ENCODE data around the gene MICAL3. TPM values are rescaled to one million over a fixed set of nuclear protein-coding genes. Genes with fewer than 3 reads are reported as not detected.

The MICAL3 gene
- total RNA-seq, 6 experiments from 2014 or later, result 38.6 to 44.1 (median 39.7) TPM

GRCh38 chr22:17827466-17827865 is 196.9 kb downstream of the MICAL3 start:
- no peak for TF ChIP-seq CTCF (IDR thresholded peaks at IDR 0.05)
- Mint-ChIP-seq H3K4me3 (no peak overlapping the region), H3K36me3 (ENCODE audit: low read depth) (no peaks in the 10 kb centered on the region), H3K27ac (no peak overlapping the region), H3K9me3 (no peaks in the 10 kb centered on the region), H3K4me1 (ENCODE audit: low read depth) (peaks cover 8% of the 10 kb centered on the region; the same call in 1 of the 2 replicates), H3K27me3 (ENCODE audit: insufficient read depth) (peaks cover 1% of the 10 kb centered on the region)
- no peak for DNase-seq

GRCh38 chr22:17825876-17826550 is 198.3 kb downstream of the MICAL3 start:
- no peaks in the 10 kb centered on the region for H3K9me3 Mint-ChIP-seq
- peaks cover 1% of the 10 kb centered on the region for H3K27me3 Mint-ChIP-seq (ENCODE audit: insufficient read depth)
- no peak for DNase-seq
- no peak overlapping the region for H3K27ac Mint-ChIP-seq
- peaks cover 8% of the 10 kb centered on the region; the same call in 1 of the 2 replicates for H3K4me1 Mint-ChIP-seq (ENCODE audit: low read depth)
- no peaks in the 10 kb centered on the region for H3K36me3 Mint-ChIP-seq (ENCODE audit: low read depth)
- no peak overlapping the region for H3K4me3 Mint-ChIP-seq
- TF ChIP-seq CTCF (IDR thresholded peaks at IDR 0.05), result no peak

GRCh38 chr22:17824457-17824856 is 199.9 kb downstream of the MICAL3 start:
- no peak for DNase-seq
- 0 out of 2 replicates have a peak, but pooled peaks cover under 1% of the 10 kb centered on the region for H3K4me1 Mint-ChIP-seq (ENCODE audit: low read depth)
- no peak for TF ChIP-seq CTCF (IDR thresholded peaks at IDR 0.05)
- H3K27ac Mint-ChIP-seq, result no peak overlapping the region
- peaks cover 1% of the 10 kb centered on the region for H3K27me3 Mint-ChIP-seq (ENCODE audit: insufficient read depth)
- H3K4me3 Mint-ChIP-seq, result no peak overlapping the region
- no peaks in the 10 kb centered on the region for H3K9me3 Mint-ChIP-seq
- H3K36me3 Mint-ChIP-seq (ENCODE audit: low read depth), result no peaks in the 10 kb centered on the region

DNA sequence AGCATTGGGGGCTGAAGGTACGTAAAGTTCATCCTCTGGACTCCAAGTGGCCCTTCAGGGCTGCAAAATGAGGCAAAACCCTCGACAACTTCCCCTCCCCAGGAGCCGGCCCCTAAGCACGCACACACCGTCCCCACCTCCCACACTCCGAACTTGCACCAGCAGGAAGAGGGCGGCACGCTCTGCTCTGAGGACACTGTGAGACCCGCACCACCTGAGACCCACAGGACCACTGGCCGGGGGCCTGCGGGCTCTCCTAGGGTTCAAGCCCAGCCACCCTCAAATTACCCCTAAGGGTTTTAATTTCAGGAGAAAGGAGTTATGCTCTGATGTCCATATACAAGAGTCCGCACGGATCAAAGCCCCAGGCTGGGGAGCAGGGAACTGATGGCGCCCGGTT is 200.4 kb downstream of the MICAL3 start:
- H3K27ac Mint-ChIP-seq, result no peak overlapping the region

DNA sequence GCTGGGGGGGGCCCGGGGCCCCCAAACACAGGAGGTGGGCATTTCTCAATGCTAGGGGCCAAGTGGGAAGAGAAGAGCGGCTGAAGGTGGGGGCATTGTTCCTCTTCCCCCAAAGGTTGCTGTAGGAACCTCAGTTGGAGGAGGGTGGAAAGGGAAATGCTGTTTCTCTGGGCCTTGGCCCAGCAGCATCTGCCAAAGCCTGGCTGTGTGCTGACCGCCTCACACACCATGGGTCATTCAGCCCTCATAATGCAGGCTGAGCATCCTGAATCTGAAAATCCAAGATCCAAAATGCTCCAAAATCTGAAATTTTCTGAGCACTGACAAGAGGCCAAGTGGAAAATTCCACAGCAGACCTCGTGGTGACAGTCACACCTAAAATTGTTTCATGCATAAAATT is 201.1 kb downstream of the MICAL3 start:
- DNase-seq, result no peak
- no peaks in the 10 kb centered on the region for H3K4me1 Mint-ChIP-seq (ENCODE audit: low read depth)
- no peaks in the 10 kb centered on the region for H3K36me3 Mint-ChIP-seq (ENCODE audit: low read depth)
- H3K4me3 Mint-ChIP-seq, result no peak overlapping the region
- H3K27me3 Mint-ChIP-seq (ENCODE audit: insufficient read depth), result no peaks in the 10 kb centered on the region; the same call in 1 of the 2 replicates
- no peak overlapping the region for H3K27ac Mint-ChIP-seq
- no peaks in the 10 kb centered on the region for H3K9me3 Mint-ChIP-seq
- no peak for TF ChIP-seq CTCF (IDR thresholded peaks at IDR 0.05)

More for the DNA sequence above, 200.4 kb downstream of the MICAL3 start:
- Mint-ChIP-seq H3K4me3 (no peak overlapping the region), H3K27me3 (ENCODE audit: insufficient read depth) (peaks cover 1% of the 10 kb centered on the region), H3K4me1 (ENCODE audit: low read depth) (no peaks in the 10 kb centered on the region), H3K9me3 (no peaks in the 10 kb centered on the region), H3K36me3 (ENCODE audit: low read depth) (no peaks in the 10 kb centered on the region)
- TF ChIP-seq CTCF (IDR thresholded peaks at IDR 0.05), result no peak
- DNase-seq, result no peak

Measured in HFFc6 (cell line).